NT2/D1 (cell line): ENCODE data around the gene PRKAG2.

ENCODE experiments used
- DNase-seq: peaks from one replicate; pipeline ENCODE4 v3.0.0-alpha.2; 2011; ENCODE audit warnings: low read depth, low spot score
- H3K27me3 ChIP-seq: 2 replicates; pipeline ENCODE4 v1.6.0; 2011; ENCODE audit warnings: mild to moderate bottlenecking; ENCODE audit not compliant: insufficient read length, insufficient read depth
- H3K36me3 ChIP-seq: 2 replicates; pipeline ENCODE4 v1.6.1; 2011; ENCODE audit warnings: mild to moderate bottlenecking, low read length, mixed read lengths; ENCODE audit not compliant: insufficient read depth, insufficient read length
- H3K4me1 ChIP-seq: 2 replicates; pipeline ENCODE4 v1.5.1; 2011; ENCODE audit not compliant: insufficient read depth, insufficient read length
- H3K4me3 ChIP-seq: 2 replicates; pipeline ENCODE4 v1.5.1; 2011; ENCODE audit warnings: low read depth; ENCODE audit not compliant: insufficient read length
- H3K9ac ChIP-seq: 2 replicates; pipeline ENCODE4 v1.6.0; 2011; ENCODE audit warnings: low read depth; ENCODE audit not compliant: insufficient read length
- H3K9me3 ChIP-seq: 2 replicates; pipeline ENCODE4 v1.5.1; 2011; ENCODE audit warnings: mild to moderate bottlenecking, low read length; ENCODE audit not compliant: insufficient read depth
- SUZ12 ChIP-seq: IDR thresholded peaks from 2 replicates; pipeline ENCODE4 v1.6.1; 2011; ENCODE audit not compliant: insufficient read length, insufficient read depth; ENCODE audit errors: extremely low read depth
- YY1 ChIP-seq: IDR thresholded peaks from 2 replicates; pipeline ENCODE4 v1.6.1; 2011; ENCODE audit not compliant: insufficient read length, insufficient read depth
- ZNF274 ChIP-seq: IDR thresholded peaks from 2 replicates; pipeline ENCODE4 v1.6.1; 2011; ENCODE audit warnings: mild to moderate bottlenecking, low read depth, low read length

The PRKAG2 gene

DNA sequence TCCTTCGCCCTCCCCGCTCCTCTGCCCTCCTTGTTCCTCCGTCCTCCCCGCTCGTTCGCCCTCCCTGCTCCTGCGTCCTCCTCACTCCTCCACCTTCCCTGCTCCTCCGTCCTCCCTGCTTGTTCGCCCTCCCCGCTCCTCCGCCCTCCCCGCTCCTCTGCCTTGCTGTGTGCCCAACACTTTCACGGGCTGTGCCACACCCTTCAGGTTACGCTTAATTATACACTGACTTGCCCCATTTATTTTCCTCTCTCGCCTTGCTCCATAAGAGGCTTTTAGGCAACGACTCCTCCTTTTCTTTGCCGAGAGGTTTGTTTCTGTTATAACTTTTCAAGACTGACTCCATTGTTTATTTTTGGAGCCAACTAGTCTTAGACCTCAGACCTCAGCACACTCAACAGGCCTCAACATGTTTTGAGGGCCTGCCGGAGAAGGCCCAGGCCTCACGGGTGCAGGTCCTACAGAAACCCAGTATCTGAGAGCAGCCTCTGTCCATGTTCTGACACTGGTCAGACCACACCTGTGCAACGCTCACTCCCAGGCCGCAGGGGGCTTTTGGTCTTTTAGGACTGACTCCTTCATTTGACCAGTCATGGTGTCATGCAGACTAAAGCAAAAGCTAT is 18.2 kb upstream of the PRKAG2 start:
- H3K9me3 ChIP-seq = no peaks in the 10 kb centered on the region
- DNase-seq = no peak
- TF ChIP-seq ZNF274 = no peak
- H3K9ac ChIP-seq = no peak overlapping the region
- H3K27me3 ChIP-seq = no peaks in the 10 kb centered on the region
- H3K36me3 ChIP-seq = no peaks in the 10 kb centered on the region
- H3K4me3 ChIP-seq = no peak overlapping the region
- peaks cover 4% of the 10 kb centered on the region for H3K4me1 ChIP-seq

GRCh38 chr7:151894111-151895007 is 17.4 kb upstream of the PRKAG2 start:
- no peak overlapping the region for H3K4me3 ChIP-seq
- no peak for DNase-seq
- TF ChIP-seq YY1 (no peak), SUZ12 (no peak), ZNF274 (no peak)
- peaks cover 7% of the 10 kb centered on the region for H3K4me1 ChIP-seq
- H3K27me3 ChIP-seq = no peaks in the 10 kb centered on the region
- H3K9me3 ChIP-seq = no peaks in the 10 kb centered on the region
- no peaks in the 10 kb centered on the region for H3K36me3 ChIP-seq
- H3K9ac ChIP-seq = no peak overlapping the region

DNA sequence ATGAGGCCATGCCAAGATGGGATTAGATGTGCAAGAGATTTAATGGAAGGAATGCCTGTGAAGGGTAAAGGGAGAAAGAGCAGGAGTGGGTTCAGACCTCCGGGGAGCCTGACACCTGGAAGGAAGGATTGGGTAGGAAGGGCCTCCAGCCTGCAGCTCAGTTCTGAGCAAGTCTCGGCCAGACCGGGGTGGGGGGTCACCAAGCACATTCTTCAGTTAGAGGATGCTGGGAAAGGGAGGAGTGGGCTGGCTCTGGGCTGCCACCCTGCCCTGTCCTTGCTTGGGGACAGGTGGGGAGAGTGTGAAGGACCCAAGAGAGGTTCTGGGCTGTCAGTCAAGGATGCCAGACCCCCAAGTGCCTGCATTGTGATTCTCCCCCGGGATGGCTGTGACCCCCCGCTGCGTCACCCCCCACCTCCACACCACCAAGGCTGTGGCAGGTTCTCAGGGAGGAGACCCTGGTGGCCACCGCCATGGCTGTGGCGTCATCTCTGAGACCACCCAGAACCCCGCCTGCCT is 16.5 kb upstream of the PRKAG2 start:
- H3K36me3 ChIP-seq = no peaks in the 10 kb centered on the region
- H3K4me1 ChIP-seq = peaks cover 7% of the 10 kb centered on the region
- H3K4me3 ChIP-seq = no peak overlapping the region
- H3K9me3 ChIP-seq = no peaks in the 10 kb centered on the region
- no peak for TF ChIP-seq YY1
- TF ChIP-seq SUZ12 = no peak
- no peak for TF ChIP-seq ZNF274
- DNase-seq = no peak
- H3K9ac ChIP-seq = no peak overlapping the region
- no peaks in the 10 kb centered on the region for H3K27me3 ChIP-seq

GRCh38 chr7:151891753-151892152 is 14.8 kb upstream of the PRKAG2 start:
- H3K4me1 ChIP-seq = peaks cover 7% of the 10 kb centered on the region
- H3K36me3 ChIP-seq = no peaks in the 10 kb centered on the region
- DNase-seq = no peak
- no peaks in the 10 kb centered on the region for H3K9me3 ChIP-seq
- H3K27me3 ChIP-seq = no peaks in the 10 kb centered on the region
- H3K4me3 ChIP-seq = no peak overlapping the region
- no peak overlapping the region for H3K9ac ChIP-seq
- no peak for TF ChIP-seq ZNF274
- no peak for TF ChIP-seq YY1
- no peak for TF ChIP-seq SUZ12

DNA sequence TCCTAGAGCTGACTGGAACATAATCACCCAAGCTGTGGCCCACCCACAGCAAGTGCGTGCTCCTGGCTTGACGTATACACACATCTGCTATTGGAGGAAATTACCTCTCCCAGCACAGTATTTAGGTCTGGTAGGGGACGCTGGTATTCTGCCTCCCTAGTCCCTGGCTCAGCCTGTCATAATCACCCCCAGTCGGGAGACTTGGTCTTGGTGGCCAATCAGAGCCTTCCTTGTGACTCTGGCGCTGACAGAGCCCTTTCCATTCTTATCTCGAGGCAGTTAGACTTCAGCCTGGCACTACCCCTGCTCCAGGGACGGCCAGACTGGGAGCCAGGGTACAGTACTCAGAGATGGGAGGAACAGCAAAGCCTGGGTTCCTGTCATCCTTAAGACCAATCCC is 14.3 kb upstream of the PRKAG2 start:
- Histone ChIP-seq H3K4me1 (peaks cover 7% of the 10 kb centered on the region), H3K36me3 (no peaks in the 10 kb centered on the region), H3K4me3 (no peak overlapping the region), H3K27me3 (no peaks in the 10 kb centered on the region), H3K9ac (no peak overlapping the region), H3K9me3 (no peaks in the 10 kb centered on the region)
- DNase-seq = no peak
- TF ChIP-seq ZNF274 (no peak), YY1 (no peak), SUZ12 (no peak)

DNA sequence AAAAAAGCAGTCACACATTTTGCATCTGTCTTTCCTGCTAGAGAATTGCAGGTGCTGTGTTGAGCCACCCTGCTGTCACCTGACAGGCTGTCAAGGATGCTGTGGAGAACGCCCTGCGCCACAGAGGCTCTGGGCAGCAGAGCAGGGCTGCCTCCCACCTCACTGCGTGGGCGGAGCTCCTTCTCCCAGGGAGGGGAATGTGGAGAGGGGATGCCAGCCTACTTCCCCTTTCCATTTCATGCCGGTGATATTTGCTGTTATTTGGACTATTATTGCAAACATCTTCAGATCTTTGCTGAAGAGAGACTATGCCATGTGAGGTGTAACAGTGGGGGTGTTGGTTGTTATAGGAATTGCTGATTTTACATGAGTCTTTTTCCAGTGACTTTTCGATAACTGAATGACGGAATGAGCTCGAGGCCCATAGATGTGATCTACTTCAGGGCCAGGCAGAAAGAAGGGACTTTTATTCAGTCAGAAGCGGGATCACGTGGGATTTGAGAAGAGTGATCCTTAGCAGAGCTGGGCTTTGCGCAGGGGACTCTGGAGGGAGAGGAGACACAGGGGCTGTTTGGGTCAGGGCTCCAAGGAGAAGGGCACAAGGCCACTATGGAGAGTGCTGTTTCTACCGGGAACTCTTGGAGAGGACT is 13.6 kb upstream of the PRKAG2 start:
- H3K4me3 ChIP-seq = no peak overlapping the region
- DNase-seq = no peak
- no peaks in the 10 kb centered on the region for H3K27me3 ChIP-seq
- H3K4me1 ChIP-seq = peaks cover 5% of the 10 kb centered on the region
- TF ChIP-seq SUZ12 (no peak), YY1 (no peak), ZNF274 (no peak)
- no peaks in the 10 kb centered on the region for H3K36me3 ChIP-seq
- H3K9me3 ChIP-seq = no peaks in the 10 kb centered on the region
- no peak overlapping the region for H3K9ac ChIP-seq

GRCh38 chr7:151889406-151890354 is 12.8 kb upstream of the PRKAG2 start:
- no peak for TF ChIP-seq ZNF274
- TF ChIP-seq SUZ12 = no peak
- no peak for TF ChIP-seq YY1
- no peak overlapping the region for H3K9ac ChIP-seq
- H3K27me3 ChIP-seq = no peaks in the 10 kb centered on the region
- no peak for DNase-seq
- no peak overlapping the region for H3K4me3 ChIP-seq
- H3K9me3 ChIP-seq = no peaks in the 10 kb centered on the region
- H3K36me3 ChIP-seq = no peaks in the 10 kb centered on the region
- H3K4me1 ChIP-seq = peaks cover 5% of the 10 kb centered on the region
